ENCODE measurements around the gene PPP6R3.

GRCh38 chr11:68651208-68651984 lies 190.8 kb downstream of the PPP6R3 start:
- TF ChIP-seq CTCF (IDR thresholded peaks at IDR 0.05; ENCODE audit: extremely low read depth in 1 of 2, insufficient read depth in 1 of 2, low read depth in 1 of 2, low read length in 2 of 2): no peak
- TF ChIP-seq POLR2A (IDR thresholded peaks at IDR 0.05; ENCODE audit: low read depth, low read length): no peak
- no peak for TF ChIP-seq POLR2AphosphoS5 (IDR thresholded peaks at IDR 0.05; ENCODE audit: insufficient read depth, low read depth, low read length)

All from endothelial cell of umbilical vein (primary cell).